ENCODE measurements around the gene SH2D3A. TPM values are rescaled to one million over a fixed set of nuclear protein-coding genes. Genes with fewer than 3 reads are reported as not detected.

The SH2D3A gene
- total and polyA plus RNA-seq, 5 donors from 2014 or later = 19.5 to 46.2 (median 23.6) TPM

- no peaks in the 10 kb centered on the region for H3K27me3 ChIP-seq (ENCODE audit: control insufficient read depth, insufficient read depth, low read length)
- no peaks in the 10 kb centered on the region for H3K9me3 ChIP-seq (ENCODE audit: control insufficient read depth in 2 of 2, low read length in 2 of 2)
- Mint-ChIP-seq H3K36me3 (peaks cover 9% of the 10 kb centered on the region), H3K4me3 (no peak overlapping the region), H3K27me3 (no peaks in the 10 kb centered on the region), H3K4me1 (peaks cover 0 to 6% (median 3%) of the 10 kb centered on the region in 4 donors), H3K9me3 (no peaks in the 10 kb centered on the region), H3K27ac (no peak overlapping the region)
- H3K36me3 ChIP-seq (ENCODE audit: control insufficient read depth, insufficient read depth, low read length) = peaks cover 5% of the 10 kb centered on the region
- no peak for DNase-seq
- no peak for ATAC-seq (ENCODE audit: low read depth in 2 of 2)
- H3K27ac ChIP-seq (ENCODE audit: insufficient read depth, low read length, poor library complexity, severe bottlenecking) = no peak overlapping the region
- H3K4me1 ChIP-seq (ENCODE audit: control insufficient read depth, insufficient read depth, low read length, poor library complexity, severe bottlenecking) = no peaks in the 10 kb centered on the region
- H3K4me3 ChIP-seq (ENCODE audit: low read depth, low read length) = no peak overlapping the region
These were observed 37.6 kb downstream of the SH2D3A start for GRCh38 chr19:6729573-6730152.

- H3K36me3 ChIP-seq (ENCODE audit: control insufficient read depth, insufficient read depth, low read length) = peaks cover 5% of the 10 kb centered on the region
- H3K4me1 ChIP-seq (ENCODE audit: control insufficient read depth, insufficient read depth, low read length, poor library complexity, severe bottlenecking) = no peaks in the 10 kb centered on the region
- H3K4me3 ChIP-seq (ENCODE audit: low read depth, low read length) = no peak overlapping the region
- no peak for ATAC-seq (ENCODE audit: low read depth in 2 of 2)
- no peaks in the 10 kb centered on the region for H3K27me3 ChIP-seq (ENCODE audit: control insufficient read depth, insufficient read depth, low read length)
- Mint-ChIP-seq H3K36me3 (peaks cover 9% of the 10 kb centered on the region), H3K27ac (peak overlapping the region in 1 of 3 donors; percentile 52), H3K4me3 (no peak overlapping the region), H3K27me3 (no peaks in the 10 kb centered on the region), H3K9me3 (peaks cover 0 to 1% (median 0%) of the 10 kb centered on the region in 7 donors), H3K4me1 (peaks cover 0 to 7% (median 2%) of the 10 kb centered on the region in 4 donors)
- no peaks in the 10 kb centered on the region for H3K9me3 ChIP-seq (ENCODE audit: control insufficient read depth in 2 of 2, low read length in 2 of 2)
- DNase-seq = no peak
- H3K27ac ChIP-seq (ENCODE audit: insufficient read depth, low read length, poor library complexity, severe bottlenecking) = no peak overlapping the region
These were observed 38.9 kb downstream of the SH2D3A start for GRCh38 chr19:6728346-6728745.

GRCh38 chr19:6725513-6726231, 41.6 kb downstream of the SH2D3A start:
- no peak overlapping the region for H3K27ac ChIP-seq (ENCODE audit: insufficient read depth, low read length, poor library complexity, severe bottlenecking)
- H3K4me3 Mint-ChIP-seq = no peak overlapping the region
- H3K27me3 Mint-ChIP-seq = peaks cover 5% of the 10 kb centered on the region
- H3K4me1 Mint-ChIP-seq = peaks cover 0 to 11% (median 2%) of the 10 kb centered on the region in 4 donors
- peaks cover 0 to 1% (median 0%) of the 10 kb centered on the region in 7 donors for H3K9me3 Mint-ChIP-seq
- H3K27ac Mint-ChIP-seq = no peak overlapping the region
- no peaks in the 10 kb centered on the region for H3K27me3 ChIP-seq (ENCODE audit: control insufficient read depth, insufficient read depth, low read length)
- H3K36me3 ChIP-seq (ENCODE audit: control insufficient read depth, insufficient read depth, low read length) = no peaks in the 10 kb centered on the region
- DNase-seq (no peak), ATAC-seq (ENCODE audit: low read depth in 2 of 2) (no peak)
- H3K36me3 Mint-ChIP-seq = peaks cover 4% of the 10 kb centered on the region
- no peaks in the 10 kb centered on the region for H3K9me3 ChIP-seq (ENCODE audit: control insufficient read depth in 2 of 2, low read length in 2 of 2)
- no peak overlapping the region for H3K4me3 ChIP-seq (ENCODE audit: low read depth, low read length)
- no peaks in the 10 kb centered on the region for H3K4me1 ChIP-seq (ENCODE audit: control insufficient read depth, insufficient read depth, low read length, poor library complexity, severe bottlenecking)

- peak overlapping the region in 1 of 3 donors; percentile 37 for H3K27ac Mint-ChIP-seq
- H3K36me3 ChIP-seq (ENCODE audit: control insufficient read depth, insufficient read depth, low read length) = no peaks in the 10 kb centered on the region
- peaks cover 4% of the 10 kb centered on the region for H3K36me3 Mint-ChIP-seq
- no peak overlapping the region for H3K4me3 ChIP-seq (ENCODE audit: low read depth, low read length)
- no peak overlapping the region for H3K27ac ChIP-seq (ENCODE audit: insufficient read depth, low read length, poor library complexity, severe bottlenecking)
- H3K4me1 ChIP-seq (ENCODE audit: control insufficient read depth, insufficient read depth, low read length, poor library complexity, severe bottlenecking) = no peaks in the 10 kb centered on the region
- DNase-seq (no peak), ATAC-seq (ENCODE audit: low read depth in 2 of 2) (no peak)
- H3K27me3 ChIP-seq (ENCODE audit: control insufficient read depth, insufficient read depth, low read length) = no peaks in the 10 kb centered on the region
- H3K4me1 Mint-ChIP-seq = peaks cover 0 to 11% (median 2%) of the 10 kb centered on the region in 4 donors
- H3K9me3 Mint-ChIP-seq = peaks cover 0 to 1% (median 0%) of the 10 kb centered on the region in 7 donors
- H3K9me3 ChIP-seq (ENCODE audit: control insufficient read depth in 2 of 2, low read length in 2 of 2) = no peaks in the 10 kb centered on the region
- peaks cover 5% of the 10 kb centered on the region for H3K27me3 Mint-ChIP-seq
- no peak overlapping the region for H3K4me3 Mint-ChIP-seq
These were observed 42.4 kb downstream of the SH2D3A start for GRCh38 chr19:6724631-6725492.

- H3K36me3 ChIP-seq (ENCODE audit: control insufficient read depth, insufficient read depth, low read length) = no peaks in the 10 kb centered on the region
- DNase-seq = no peak
- no peaks in the 10 kb centered on the region for H3K9me3 ChIP-seq (ENCODE audit: control insufficient read depth in 2 of 2, low read length in 2 of 2)
- H3K9me3 Mint-ChIP-seq = peaks cover 0 to 1% (median 0%) of the 10 kb centered on the region in 7 donors
- no peak overlapping the region for H3K27ac ChIP-seq (ENCODE audit: insufficient read depth, low read length, poor library complexity, severe bottlenecking)
- H3K27me3 Mint-ChIP-seq = peaks cover 5% of the 10 kb centered on the region
- ATAC-seq (ENCODE audit: low read depth in 2 of 2) = no peak
- no peak overlapping the region for H3K27ac Mint-ChIP-seq
- peak overlapping the region in 1 of 4 donors; percentile 48 for H3K4me3 Mint-ChIP-seq
- H3K4me3 ChIP-seq (ENCODE audit: low read depth, low read length) = no peak overlapping the region
- peaks cover 0 to 11% (median 2%) of the 10 kb centered on the region in 4 donors for H3K4me1 Mint-ChIP-seq
- H3K36me3 Mint-ChIP-seq = no peaks in the 10 kb centered on the region
- H3K4me1 ChIP-seq (ENCODE audit: control insufficient read depth, insufficient read depth, low read length, poor library complexity, severe bottlenecking) = no peaks in the 10 kb centered on the region
- no peaks in the 10 kb centered on the region for H3K27me3 ChIP-seq (ENCODE audit: control insufficient read depth, insufficient read depth, low read length)
These were observed 43.5 kb downstream of the SH2D3A start for GRCh38 chr19:6723738-6724137.

GRCh38 chr19:6723108-6723618, 44.1 kb downstream of the SH2D3A start:
- Mint-ChIP-seq H3K4me3 (no peak overlapping the region), H3K9me3 (peaks cover 0 to 1% (median 0%) of the 10 kb centered on the region in 7 donors), H3K4me1 (peaks cover 0 to 11% (median 2%) of the 10 kb centered on the region in 4 donors), H3K27me3 (peaks cover 5% of the 10 kb centered on the region), H3K36me3 (no peaks in the 10 kb centered on the region), H3K27ac (no peak overlapping the region)
- H3K4me1 ChIP-seq (ENCODE audit: control insufficient read depth, insufficient read depth, low read length, poor library complexity, severe bottlenecking) = no peaks in the 10 kb centered on the region
- H3K27me3 ChIP-seq (ENCODE audit: control insufficient read depth, insufficient read depth, low read length) = no peaks in the 10 kb centered on the region
- ATAC-seq (ENCODE audit: low read depth in 2 of 2) (no peak), DNase-seq (no peak)
- H3K27ac ChIP-seq (ENCODE audit: insufficient read depth, low read length, poor library complexity, severe bottlenecking) = no peak overlapping the region
- H3K36me3 ChIP-seq (ENCODE audit: control insufficient read depth, insufficient read depth, low read length) = no peaks in the 10 kb centered on the region
- H3K9me3 ChIP-seq (ENCODE audit: control insufficient read depth in 2 of 2, low read length in 2 of 2) = no peaks in the 10 kb centered on the region
- H3K4me3 ChIP-seq (ENCODE audit: low read depth, low read length) = no peak overlapping the region

- H3K27ac Mint-ChIP-seq = peak overlapping the region in 2 of 3 donors; percentile 32 to 52
- H3K27me3 Mint-ChIP-seq = peaks cover 5% of the 10 kb centered on the region
- peak in 1 of 2 donors; percentile 33 for ATAC-seq (ENCODE audit: low read depth in 2 of 2)
These were observed 45.5 kb downstream of the SH2D3A start for GRCh38 chr19:6721773-6722172.

More at GRCh38 chr19:6721773-6722172, 45.5 kb downstream of the SH2D3A start:
- Histone ChIP-seq H3K9me3 (ENCODE audit: control insufficient read depth in 2 of 2, low read length in 2 of 2) (no peaks in the 10 kb centered on the region), H3K27ac (ENCODE audit: insufficient read depth, low read length, poor library complexity, severe bottlenecking) (no peak overlapping the region), H3K27me3 (ENCODE audit: control insufficient read depth, insufficient read depth, low read length) (no peaks in the 10 kb centered on the region), H3K4me1 (ENCODE audit: control insufficient read depth, insufficient read depth, low read length, poor library complexity, severe bottlenecking) (no peaks in the 10 kb centered on the region), H3K4me3 (ENCODE audit: low read depth, low read length) (no peak overlapping the region), H3K36me3 (ENCODE audit: control insufficient read depth, insufficient read depth, low read length) (no peaks in the 10 kb centered on the region)
- Mint-ChIP-seq H3K4me3 (no peak overlapping the region), H3K4me1 (peaks cover 0 to 15% (median 4%) of the 10 kb centered on the region in 4 donors), H3K9me3 (peaks cover 0 to 2% (median 0%) of the 10 kb centered on the region in 7 donors), H3K36me3 (no peaks in the 10 kb centered on the region)
- DNase-seq = no peak
